Activated gamma-delta T cell (primary cell): ENCODE results near the gene ADAM21.
"Not testable (repeated sequence)": the region's sequence is repeated elsewhere in the genome, so short reads cannot be mapped to it uniquely, and the experiment has no call there.

Source experiments
- DNase-seq: peaks from one replicate; lab custom pipeline; 2025; lab: John Stamatoyannopoulos, UW
- total RNA-seq, 2 donors: gene quantifications; one replicate each; lab custom pipeline; 2026; lab: John Stamatoyannopoulos, UW

ADAM21 gene
- total RNA-seq, result 0.10 to 0.22 reads per million in 2 donors

GRCh38 chr14:70451874-70452273 lies at the start of gene ADAM21:
TSS of gene ADAM21 (plus strand) at chr14:70452174. CDS start at chr14:70457500, 5,326 bp downstream.
- no peak for DNase-seq

- not testable (repeated sequence) for DNase-seq
These were observed 48.6 kb upstream of the ADAM21 start for GRCh38 chr14:70403335-70403734.

GRCh38 chr14:70406216-70406615 lies 45.8 kb upstream of the ADAM21 start:
- DNase-seq, result not testable (repeated sequence)

- no peak for DNase-seq
These were observed 44.4 kb upstream of the ADAM21 start for GRCh38 chr14:70407621-70408020.

GRCh38 chr14:70415788-70416187 lies 36.2 kb upstream of the ADAM21 start:
- no peak for DNase-seq

GRCh38 chr14:70416338-70416724 lies 35.6 kb upstream of the ADAM21 start:
- no peak for DNase-seq

GRCh38 chr14:70416725-70417349 lies 35.1 kb upstream of the ADAM21 start, which contains the start of gene SYNJ2BP:
TSS of gene SYNJ2BP (minus strand) at chr14:70417090. CDS start at chr14:70416963, 127 bp downstream.
- DNase-seq, result no peak

- not testable (repeated sequence) for DNase-seq
These were observed 32.6 kb upstream of the ADAM21 start for GRCh38 chr14:70419270-70419931.

- no peak for DNase-seq
These were observed 29.4 kb upstream of the ADAM21 start for GRCh38 chr14:70422538-70422937.

GRCh38 chr14:70425354-70425753 lies 26.6 kb upstream of the ADAM21 start:
- no peak for DNase-seq

- not testable (repeated sequence) for DNase-seq
These were observed 25.4 kb upstream of the ADAM21 start for GRCh38 chr14:70426555-70426954.

- no peak for DNase-seq
These were observed 15.1 kb upstream of the ADAM21 start for GRCh38 chr14:70436867-70437266.

GRCh38 chr14:70441641-70442040 lies 10.3 kb upstream of the ADAM21 start:
- DNase-seq, result no peak

- no peak for DNase-seq
These were observed 9.2 kb upstream of the ADAM21 start for GRCh38 chr14:70442750-70443149.

- no peak for DNase-seq
These were observed 3.2 kb upstream of the ADAM21 start for GRCh38 chr14:70448633-70449340.

- no peak for DNase-seq
These were observed 2.8 kb downstream of the ADAM21 start for GRCh38 chr14:70454731-70455130.

GRCh38 chr14:70468731-70469130 lies 16.8 kb downstream of the ADAM21 start:
- DNase-seq, result no peak

- not testable (repeated sequence) for DNase-seq
These were observed 19.0 kb downstream of the ADAM21 start for GRCh38 chr14:70470863-70471563.

- DNase-seq, result no peak
These were observed 20.5 kb downstream of the ADAM21 start for GRCh38 chr14:70472253-70473159.

- no peak for DNase-seq
These were observed 21.9 kb downstream of the ADAM21 start for GRCh38 chr14:70473825-70474224.

GRCh38 chr14:70475459-70475858 lies 23.5 kb downstream of the ADAM21 start:
- not testable (repeated sequence) for DNase-seq
